Spleen (tissue), 11 donors: ENCODE data around the gene ERICH2. TPM values are rescaled to one million over a fixed set of nuclear protein-coding genes. Genes with fewer than 3 reads are reported as not detected.

Source experiments
- DNase-seq: peaks from one replicate; pipeline ENCODE4 v3.0.0-alpha.2; 2020
- H3K27ac ChIP-seq, 8 donors: fragments of 200-600 bp; sonication (generic) in 7 of 8; 1 replicate in 4 of 8; 2 replicates in 4 of 8; pipeline versions ENCODE4 v1.5.0 to v1.8.0; 2016 to 2021; ENCODE audit warnings: inconsistent platforms in 4 of 8, mild to moderate bottlenecking in 4 of 8, moderate library complexity in 1 of 8
- H3K27me3 ChIP-seq, 7 donors: fragments of 200-600 bp; sonication (generic) in 6 of 7; replicated peaks in 1 of 7; 1 replicate in 4 of 7; 2 replicates in 3 of 7; pipeline versions ENCODE4 v1.5.0 to v1.8.0; 2016 to 2021; ENCODE audit warnings: inconsistent platforms in 3 of 7, mild to moderate bottlenecking in 1 of 7
- H3K36me3 ChIP-seq, 6 donors: fragments of 200-600 bp; sonication (generic) in 5 of 6; 1 replicate in 4 of 6; 2 replicates in 2 of 6; pipeline versions ENCODE4 v1.5.0 to v1.8.0; 2016 to 2021; ENCODE audit warnings: inconsistent platforms in 2 of 6
- H3K4me1 ChIP-seq, 6 donors: fragments of 200-600 bp; sonication (generic) in 5 of 6; 1 replicate in 3 of 6; 2 replicates in 3 of 6; pipeline versions ENCODE4 v1.5.0 to v1.8.0; 2016 to 2021; ENCODE audit warnings: inconsistent platforms in 3 of 6
- H3K4me3 ChIP-seq, 8 donors: fragments of 200-600 bp; sonication (generic) in 7 of 8; 1 replicate in 4 of 8; 2 replicates in 4 of 8; pipeline versions ENCODE4 v1.5.0 to v1.8.0; 2016 to 2021; ENCODE audit warnings: inconsistent platforms in 4 of 8, mild to moderate bottlenecking in 4 of 8, moderate library complexity in 2 of 8
- H3K9me3 ChIP-seq, 8 donors: fragments of 200-600 bp; sonication (generic) in 7 of 8; 1 replicate in 4 of 8; 2 replicates in 4 of 8; pipeline versions ENCODE4 v1.5.0 to v1.8.0; 2016 to 2021; ENCODE audit warnings: inconsistent platforms in 4 of 8
- POLR2A ChIP-seq, 3 donors: fragments of 450-650 bp; IDR thresholded peaks; one replicate each; pipeline ENCODE4 v1.5.1; 2017; ENCODE audit warnings: antibody characterized with exemption in 3 of 3, mild to moderate bottlenecking in 1 of 3
- POLR2AphosphoS5 ChIP-seq, 3 donors: sonication (generic); formaldehyde crosslinking; IDR thresholded peaks; one replicate each; pipeline ENCODE4 v1.5.1; 2017; ENCODE audit warnings: antibody characterized with exemption in 3 of 3
- WGBS, 5 donors: extraction: QIAGEN DNeasy Blood & Tissue Kit in 3 of 5; methylation state at CpG; one replicate each; pipeline versions ENCODE4 v1.1.5 to v1.1.7; 2013 to 2018; 5-methylcytosine and 5-hydroxymethylcytosine counted together
- intact Hi-C: fragments of 100-400 bp; cut with DNase I; formaldehyde crosslinking; loops from one replicate; pipeline ENCODE4 v1.15.0; 2023; ENCODE audit warnings: low total_unique reads
- polyA plus RNA-seq, 3 donors: library from polyadenylated mRNA; stranded (reverse); fragments of 200-250 nt; gene quantifications; one replicate each; pipeline ENCODE4 v1.2.1, GENCODE V29; 2013
- total RNA-seq, 7 donors: library from RNA; depleted of rRNA in 3 of 7; stranded (reverse); fragments of >200 nt in 3 of 7; fragmentation: NEBNext Ultra II Directional in 4 of 7; extraction: Animal tissue kit (Norgen Biotek cat#: 25700) in 4 of 7; gene quantifications; one replicate each; pipeline versions ENCODE4 v1.1.0 to v1.2.1, GENCODE V29; 2016 to 2021
- TF ChIP-seq, protein P1 (sequence below), 11 experiments: fragments of 200-600 bp in 7 of 11; fragments of 450-650 bp in 4 of 11; sonication (generic) in 4 of 11; IDR thresholded peaks in 8 of 11; conservative IDR thresholded peaks in 3 of 11; 1 replicate in 7 of 11; 2 replicates in 4 of 11; pipeline versions ENCODE4 v1.4.0 to v1.8.0; 2016 to 2021; ENCODE audit warnings: antibody characterized with exemption in 11 of 11, inconsistent platforms in 4 of 11, mild to moderate bottlenecking in 1 of 11
- donor health status: healthy with polysubstance abuse.
- donor health status: DM: no; HTN: no; CAD: no; lungs with moderate emphysema.
- donor health status: DM: no; HTN: no; CAD: no.
- donor health status: Bipolar disorder and iron deficiency.
- donor health status: healthy.
- donor health status: DM: no; HTN: no; CAD: no.
- donor health status: DM: yes; HTN: yes; CAD: no.

The ERICH2 gene
- total and polyA plus RNA-seq, 10 donors, result 0.14 TPM; not detected in 9

GRCh38 chr2:170813611-170814532, 43.7 kb downstream of the ERICH2 start:
- Histone ChIP-seq H3K27me3 (peaks cover 22 to 90% (median 63%) of the 10 kb centered on the region in 7 donors), H3K4me3 (no peak overlapping the region), H3K4me1 (peaks cover 35 to 61% (median 43%) of the 10 kb centered on the region in 6 donors), H3K36me3 (no peaks in the 10 kb centered on the region), H3K27ac (no peak overlapping the region), H3K9me3 (no peaks in the 10 kb centered on the region)
- TF ChIP-seq POLR2AphosphoS5 (IDR thresholded peaks at IDR 0.05) (no peak), POLR2A (IDR thresholded peaks at IDR 0.05) (no peak)
- TF ChIP-seq, protein P1, sequence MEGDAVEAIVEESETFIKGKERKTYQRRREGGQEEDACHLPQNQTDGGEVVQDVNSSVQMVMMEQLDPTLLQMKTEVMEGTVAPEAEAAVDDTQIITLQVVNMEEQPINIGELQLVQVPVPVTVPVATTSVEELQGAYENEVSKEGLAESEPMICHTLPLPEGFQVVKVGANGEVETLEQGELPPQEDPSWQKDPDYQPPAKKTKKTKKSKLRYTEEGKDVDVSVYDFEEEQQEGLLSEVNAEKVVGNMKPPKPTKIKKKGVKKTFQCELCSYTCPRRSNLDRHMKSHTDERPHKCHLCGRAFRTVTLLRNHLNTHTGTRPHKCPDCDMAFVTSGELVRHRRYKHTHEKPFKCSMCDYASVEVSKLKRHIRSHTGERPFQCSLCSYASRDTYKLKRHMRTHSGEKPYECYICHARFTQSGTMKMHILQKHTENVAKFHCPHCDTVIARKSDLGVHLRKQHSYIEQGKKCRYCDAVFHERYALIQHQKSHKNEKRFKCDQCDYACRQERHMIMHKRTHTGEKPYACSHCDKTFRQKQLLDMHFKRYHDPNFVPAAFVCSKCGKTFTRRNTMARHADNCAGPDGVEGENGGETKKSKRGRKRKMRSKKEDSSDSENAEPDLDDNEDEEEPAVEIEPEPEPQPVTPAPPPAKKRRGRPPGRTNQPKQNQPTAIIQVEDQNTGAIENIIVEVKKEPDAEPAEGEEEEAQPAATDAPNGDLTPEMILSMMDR (IDR thresholded peaks at IDR 0.05 in 8 of 11, conservative IDR thresholded peaks at IDR 0.05 in 3 of 11), result no peak
- WGBS, 5 donors, result 6 to 10% (median 8%) methylated on average over 41 of the region's 41 CpGs
- intact Hi-C loops, result loop anchor here (5.0 to 10.0 kb wide), 4 partner anchors 327 to 579 kb away; no protein-coding TSS in a partner anchor
- DNase-seq, result no peak

GRCh38 chr2:170814533-170815230, 44.5 kb downstream of the ERICH2 start:
- peaks cover 25 to 95% (median 69%) of the 10 kb centered on the region in 7 donors for H3K27me3 ChIP-seq
- no peak for DNase-seq

GRCh38 chr2:170815311-170815710, 45.1 kb downstream of the ERICH2 start:
- H3K27ac ChIP-seq, result no peak overlapping the region
- H3K4me1 ChIP-seq, result peaks cover 38 to 72% (median 56%) of the 10 kb centered on the region in 6 donors
- TF ChIP-seq POLR2A (IDR thresholded peaks at IDR 0.05), result no peak
- TF ChIP-seq, protein P1 (IDR thresholded peaks at IDR 0.05 in 8 of 11, conservative IDR thresholded peaks at IDR 0.05 in 3 of 11), result no peak
- no peak for TF ChIP-seq POLR2AphosphoS5 (IDR thresholded peaks at IDR 0.05)
- DNase-seq, result no peak
- H3K4me3 ChIP-seq, result peak overlapping the region in 7 of 8 donors; percentile 30 to 72 (median 45)
- H3K36me3 ChIP-seq, result no peaks in the 10 kb centered on the region
- WGBS, 5 donors, result 5 to 12% (median 6%) methylated on average over 19 of the region's 19 CpGs
- intact Hi-C loops, result loop anchor here (10.0 kb wide), 3 partner anchors 411 to 581 kb away; no protein-coding TSS in a partner anchor
- peaks cover 27 to 95% (median 75%) of the 10 kb centered on the region in 7 donors for H3K27me3 ChIP-seq
- H3K9me3 ChIP-seq, result no peaks in the 10 kb centered on the region

More at GRCh38 chr2:170814533-170815230, 44.5 kb downstream of the ERICH2 start:
- no peaks in the 10 kb centered on the region for H3K36me3 ChIP-seq
- H3K4me1 ChIP-seq, result peaks cover 35 to 66% (median 50%) of the 10 kb centered on the region in 6 donors
- intact Hi-C loops, result loop anchor here (5.0 to 10.0 kb wide), 4 partner anchors 327 to 580 kb away; no protein-coding TSS in a partner anchor
- TF ChIP-seq POLR2A (IDR thresholded peaks at IDR 0.05), result no peak
- no peak for TF ChIP-seq POLR2AphosphoS5 (IDR thresholded peaks at IDR 0.05)
- TF ChIP-seq, protein P1 (IDR thresholded peaks at IDR 0.05 in 8 of 11, conservative IDR thresholded peaks at IDR 0.05 in 3 of 11), result no peak
- peak overlapping the region in 1 of 8 donors; percentile 72 for H3K4me3 ChIP-seq
- 11 to 15% (median 12%) methylated on average over 31 of the region's 31 CpGs for WGBS, 5 donors
- no peaks in the 10 kb centered on the region for H3K9me3 ChIP-seq
- no peak overlapping the region for H3K27ac ChIP-seq
